ENCODE data around the gene INSM1.

Gene INSM1

GRCh38 chr20:20362774-20363433 lies 5.0 kb upstream of the INSM1 start:
- no peak for DNase-seq (ENCODE audit: low read depth in 3 of 3)

DNA sequence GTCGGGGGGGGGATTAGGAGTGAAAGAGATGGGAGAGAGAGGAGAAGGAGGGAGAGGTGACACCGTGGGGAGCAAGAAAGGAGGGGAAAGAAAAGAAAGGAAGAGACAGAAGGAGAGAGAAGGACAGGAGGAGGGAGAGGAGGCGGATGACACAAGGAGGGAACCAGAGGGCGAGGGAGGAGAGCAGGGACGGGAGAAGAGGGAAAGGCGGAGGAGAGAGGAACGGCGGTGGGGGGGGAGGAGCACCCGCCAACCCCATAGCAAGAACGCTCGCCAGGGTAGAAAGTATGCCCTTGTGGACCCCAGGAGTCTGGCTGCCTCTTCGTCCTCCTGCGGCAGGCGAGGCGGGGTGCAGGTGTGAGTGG lies 4.5 kb upstream of the INSM1 start:
- no peak for DNase-seq (ENCODE audit: low read depth in 3 of 3)

DNA sequence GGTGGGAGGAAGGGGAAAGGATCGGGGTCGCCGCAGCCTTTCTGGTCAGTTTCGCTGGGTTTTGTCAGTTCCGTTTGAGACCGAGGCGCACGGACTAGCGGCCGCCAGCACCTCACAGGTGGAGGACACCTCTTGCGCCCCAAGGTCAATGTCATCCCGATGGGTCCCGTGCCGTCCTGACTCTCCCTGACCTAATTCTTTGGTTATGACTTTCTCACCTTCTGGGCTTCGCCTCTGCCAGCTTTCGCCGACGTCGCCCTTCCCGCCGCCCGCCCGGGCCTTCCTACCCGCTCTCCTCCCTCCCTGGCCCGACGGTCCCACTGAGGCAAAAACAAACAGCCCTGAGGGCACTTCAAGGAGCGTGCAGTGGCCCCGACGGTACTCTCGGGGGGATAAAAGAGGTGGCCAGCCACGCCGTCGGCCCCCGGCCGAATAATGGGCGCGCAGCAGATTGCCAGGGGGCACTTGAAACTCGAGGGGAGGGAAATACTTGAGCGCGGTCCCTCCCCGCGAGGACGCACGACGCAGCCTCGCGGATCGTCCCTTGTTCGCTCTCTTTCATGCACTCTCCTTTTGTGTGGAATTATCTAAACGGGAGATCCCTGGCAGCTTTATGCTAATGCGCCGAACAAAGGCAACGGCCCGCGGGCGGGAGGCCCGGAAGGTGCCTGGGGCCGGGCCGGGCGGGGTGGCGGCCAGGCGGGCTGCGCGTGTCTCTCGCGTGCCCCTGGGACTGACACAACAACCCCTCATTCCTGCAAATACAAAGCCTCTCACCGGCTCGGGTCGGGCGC lies 3.9 kb upstream of the INSM1 start:
- DNase-seq (ENCODE audit: low read depth in 3 of 3): no peak

GRCh38 chr20:20364593-20365479 lies 3.1 kb upstream of the INSM1 start:
- no peak for DNase-seq (ENCODE audit: low read depth in 3 of 3)

DNA sequence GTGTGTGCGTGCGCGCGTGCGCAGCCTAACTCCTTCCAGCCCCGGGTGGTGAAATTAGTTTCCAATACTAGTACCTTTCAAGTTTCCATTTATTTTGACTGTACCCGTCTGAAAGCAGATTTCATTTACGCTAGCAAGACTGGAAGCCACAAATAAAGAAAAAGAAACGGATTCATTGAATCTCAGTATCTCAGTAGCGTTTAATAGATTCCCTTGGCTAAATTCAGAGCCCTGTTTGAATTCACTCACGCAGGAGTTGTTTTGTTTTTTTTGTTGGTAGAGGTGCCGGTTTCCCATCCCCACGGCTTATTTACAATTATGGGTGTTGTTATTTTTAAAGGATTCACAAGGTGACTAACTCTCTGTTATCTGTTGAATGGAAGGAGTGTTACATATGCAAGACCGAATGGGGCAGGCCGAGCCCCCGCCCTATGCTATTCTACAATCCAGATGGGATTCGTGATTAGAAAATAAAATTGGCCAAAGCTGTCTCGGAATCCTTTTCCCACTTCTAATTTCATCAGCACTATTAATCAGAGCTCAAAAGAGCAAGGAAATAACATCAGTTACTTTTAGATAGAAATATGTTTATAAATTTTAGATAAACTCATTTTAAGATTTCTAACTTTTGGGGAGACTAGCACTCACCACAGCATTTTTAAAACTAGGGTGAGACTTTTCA lies 2.3 kb upstream of the INSM1 start:
- DNase-seq (ENCODE audit: low read depth in 3 of 3): no peak

DNA sequence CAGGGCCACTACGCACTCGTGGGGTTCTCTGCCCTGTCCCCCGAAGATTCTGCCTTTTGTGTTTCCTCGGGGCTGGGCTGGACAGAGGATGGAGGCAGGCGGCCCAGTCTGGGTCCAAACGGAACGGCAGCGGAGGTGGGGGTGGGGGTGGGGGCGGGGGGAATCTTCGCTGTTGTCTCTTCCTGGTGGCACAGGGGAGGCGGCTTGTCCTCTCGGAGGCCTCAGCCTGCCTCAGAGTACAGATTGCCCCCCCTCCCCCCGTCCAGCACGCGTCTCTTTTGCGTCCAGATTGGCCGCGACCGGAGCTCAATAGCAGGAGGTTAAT lies 1.4 kb upstream of the INSM1 start:
- no peak for DNase-seq (ENCODE audit: low read depth in 3 of 3)

DNA sequence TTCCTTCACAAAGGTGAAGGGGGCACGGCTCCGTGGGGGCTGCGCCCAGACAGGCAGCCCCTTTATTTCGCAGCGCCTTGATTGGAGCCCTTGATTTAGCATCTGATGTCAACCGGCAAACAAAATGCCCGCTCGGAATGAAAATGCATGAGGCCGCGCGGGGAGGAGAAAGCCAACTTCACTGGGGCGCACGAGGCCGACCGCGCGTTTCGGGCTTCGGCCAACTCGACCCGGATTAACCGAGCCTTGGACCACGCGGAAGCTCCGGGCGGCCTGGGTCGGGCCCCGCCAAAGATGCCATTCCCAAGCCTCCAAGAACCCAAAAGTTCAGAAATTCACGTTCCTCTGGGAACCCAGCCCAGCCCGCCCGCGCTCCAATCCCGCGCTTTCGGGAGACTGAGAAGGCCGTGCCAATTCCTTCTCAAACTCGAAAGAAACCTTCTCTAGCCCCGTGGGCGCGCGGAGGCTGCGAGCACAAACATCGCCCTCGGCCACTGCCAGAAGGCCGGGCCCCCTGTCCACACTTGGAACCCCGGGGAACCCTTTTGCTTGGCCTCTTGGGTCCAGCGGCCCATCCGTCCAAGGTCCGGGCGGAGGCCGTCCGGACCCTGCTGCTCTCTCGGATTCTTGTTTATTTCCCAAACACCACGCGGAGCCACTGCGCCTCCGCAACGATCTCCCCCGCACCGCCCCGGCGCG lies 879 bp upstream of the INSM1 start:
- no peak for DNase-seq (ENCODE audit: low read depth in 3 of 3)

DNA sequence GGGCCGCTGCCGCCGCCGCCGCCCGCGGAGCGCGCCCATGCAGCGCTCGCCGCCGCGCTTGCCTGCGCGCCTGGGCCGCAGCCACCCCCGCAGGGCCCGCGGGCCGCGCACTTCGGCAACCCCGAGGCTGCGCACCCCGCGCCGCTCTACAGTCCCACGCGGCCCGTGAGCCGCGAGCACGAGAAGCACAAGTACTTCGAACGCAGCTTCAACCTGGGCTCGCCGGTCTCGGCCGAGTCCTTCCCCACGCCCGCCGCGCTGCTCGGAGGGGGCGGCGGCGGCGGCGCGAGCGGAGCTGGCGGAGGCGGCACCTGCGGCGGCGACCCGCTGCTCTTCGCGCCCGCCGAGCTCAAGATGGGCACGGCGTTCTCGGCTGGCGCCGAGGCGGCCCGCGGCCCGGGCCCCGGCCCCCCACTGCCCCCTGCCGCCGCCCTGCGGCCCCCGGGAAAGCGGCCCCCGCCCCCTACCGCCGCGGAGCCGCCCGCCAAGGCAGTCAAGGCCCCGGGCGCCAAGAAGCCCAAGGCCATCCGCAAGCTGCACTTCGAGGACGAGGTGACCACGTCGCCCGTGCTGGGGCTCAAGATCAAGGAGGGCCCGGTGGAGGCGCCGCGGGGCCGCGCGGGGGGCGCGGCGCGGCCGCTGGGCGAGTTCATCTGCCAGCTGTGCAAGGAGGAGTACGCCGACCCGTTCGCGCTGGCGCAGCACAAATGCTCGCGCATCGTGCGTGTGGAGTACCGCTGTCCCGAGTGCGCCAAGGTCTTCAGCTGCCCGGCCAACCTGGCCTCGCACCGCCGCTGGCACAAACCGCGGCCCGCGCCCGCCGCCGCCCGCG lies 730 bp downstream of the INSM1 start:
- no peak for DNase-seq (ENCODE audit: low read depth in 3 of 3)

DNA sequence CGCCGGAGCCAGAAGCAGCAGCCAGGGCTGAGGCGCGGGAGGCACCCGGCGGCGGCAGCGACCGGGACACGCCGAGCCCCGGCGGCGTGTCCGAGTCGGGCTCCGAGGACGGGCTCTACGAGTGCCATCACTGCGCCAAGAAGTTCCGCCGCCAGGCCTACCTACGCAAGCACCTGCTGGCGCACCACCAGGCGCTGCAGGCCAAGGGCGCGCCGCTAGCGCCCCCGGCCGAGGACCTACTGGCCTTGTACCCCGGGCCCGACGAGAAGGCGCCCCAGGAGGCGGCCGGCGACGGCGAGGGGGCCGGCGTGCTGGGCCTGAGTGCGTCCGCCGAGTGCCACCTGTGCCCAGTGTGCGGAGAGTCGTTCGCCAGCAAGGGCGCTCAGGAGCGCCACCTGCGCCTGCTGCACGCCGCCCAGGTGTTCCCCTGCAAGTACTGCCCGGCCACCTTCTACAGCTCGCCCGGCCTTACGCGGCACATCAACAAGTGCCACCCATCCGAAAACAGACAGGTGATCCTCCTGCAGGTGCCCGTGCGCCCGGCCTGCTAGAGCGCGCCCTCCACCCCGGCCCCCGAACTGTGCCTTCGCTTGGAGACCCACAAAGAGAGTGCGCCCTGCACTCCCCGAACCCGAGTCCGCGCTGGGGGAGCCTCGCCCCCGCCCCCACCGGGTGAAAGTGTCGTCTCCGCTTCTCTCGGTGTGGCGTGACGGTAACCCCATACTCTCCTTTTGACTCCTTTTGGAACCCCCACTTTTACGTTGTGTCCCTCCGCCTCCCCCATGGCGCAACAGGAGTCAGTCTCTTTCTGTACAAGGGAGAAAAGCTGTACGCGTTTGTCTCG lies 1.6 kb downstream of the INSM1 start:
- no peak for DNase-seq (ENCODE audit: low read depth in 3 of 3)

- DNase-seq (ENCODE audit: low read depth in 3 of 3): no peak
Observed at GRCh38 chr20:20370094-20370575, 2.2 kb downstream of the INSM1 start.

- no peak for DNase-seq (ENCODE audit: low read depth in 3 of 3)
Observed at GRCh38 chr20:20371083-20371482, 3.2 kb downstream of the INSM1 start.

- DNase-seq (ENCODE audit: low read depth in 3 of 3): no peak
Observed at GRCh38 chr20:20371681-20372080, 3.8 kb downstream of the INSM1 start.

GRCh38 chr20:20373091-20373571 lies 5.2 kb downstream of the INSM1 start:
- DNase-seq (ENCODE audit: low read depth in 3 of 3): no peak

- no peak for DNase-seq (ENCODE audit: low read depth in 3 of 3)
Observed at GRCh38 chr20:20375862-20376261, 8.0 kb downstream of the INSM1 start.

DNA sequence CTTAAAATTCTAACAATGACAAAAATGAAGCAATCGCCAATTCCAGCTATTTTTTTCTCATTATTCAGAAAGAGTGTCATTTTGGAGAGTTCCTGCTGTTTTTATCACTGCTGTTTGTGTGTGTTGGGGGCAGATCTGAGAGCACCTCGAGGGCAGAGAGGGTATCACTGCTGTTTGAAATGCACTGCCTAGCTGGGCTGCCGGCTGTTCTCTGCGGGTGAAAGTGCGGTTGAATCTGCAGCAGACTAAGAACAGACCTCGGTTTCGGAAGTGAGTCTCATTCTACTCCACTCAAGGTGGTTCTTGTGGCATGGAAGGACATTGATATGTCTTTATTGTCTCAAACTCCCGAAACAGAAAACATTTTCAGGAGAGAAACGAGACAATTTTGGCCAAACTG lies 18.3 kb downstream of the INSM1 start:
- no peak for DNase-seq (ENCODE audit: low read depth in 3 of 3)

GRCh38 chr20:20390393-20390792 lies 22.5 kb downstream of the INSM1 start:
- no peak for DNase-seq (ENCODE audit: low read depth in 3 of 3)

DNA sequence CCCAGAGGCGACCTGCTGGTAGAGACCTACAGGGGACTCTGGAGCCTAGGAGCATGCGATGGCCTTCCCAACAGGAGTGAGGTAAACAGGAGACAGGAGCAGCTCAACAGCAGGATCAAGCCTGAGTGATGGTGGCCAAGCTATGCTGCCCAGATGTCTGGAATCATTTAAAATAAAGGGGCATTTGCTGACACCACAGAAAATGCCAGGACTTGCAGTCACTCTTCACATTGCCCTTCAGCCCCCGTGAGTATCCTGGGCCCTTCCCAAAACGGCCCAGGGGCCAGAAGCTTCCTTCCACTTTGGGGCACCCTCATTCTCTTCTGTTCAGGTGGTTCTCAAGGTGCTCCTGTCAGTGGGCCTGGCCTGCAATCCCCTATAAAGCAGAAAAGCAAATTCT lies 23.2 kb downstream of the INSM1 start:
- no peak for DNase-seq (ENCODE audit: low read depth in 3 of 3)

- DNase-seq (ENCODE audit: low read depth in 3 of 3): no peak
Observed at GRCh38 chr20:20391766-20392165, 23.9 kb downstream of the INSM1 start.
